GM10847 (cell line): ENCODE results near the gene RS1.

ENCODE experiments used
- POLR2A ChIP-seq: IDR thresholded peaks from 2 replicates; pipeline ENCODE4 v1.6.1; 2011; ENCODE audit not compliant: insufficient read length; ENCODE audit errors: extremely low read depth

The RS1 gene

DNA sequence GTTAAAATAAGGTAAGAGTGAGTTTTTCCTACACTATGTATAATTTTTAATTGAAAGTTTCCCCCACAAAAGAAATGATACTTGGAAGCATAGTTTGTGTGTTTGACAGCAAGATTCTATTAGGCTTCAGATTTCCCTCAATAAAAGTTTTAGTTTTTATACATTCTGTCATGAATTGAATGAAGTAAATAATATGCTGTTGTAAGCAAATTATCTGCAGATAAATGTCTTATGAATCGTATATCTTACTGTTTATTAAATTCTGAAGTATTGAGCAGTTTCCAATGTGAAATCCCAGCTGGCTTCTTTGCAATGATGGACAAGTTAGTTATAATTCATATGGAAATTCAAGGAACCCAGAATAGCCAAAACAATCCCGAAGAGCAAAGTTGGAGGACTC lies 33.5 kb downstream of the RS1 start:
- no peak for TF ChIP-seq POLR2A

DNA sequence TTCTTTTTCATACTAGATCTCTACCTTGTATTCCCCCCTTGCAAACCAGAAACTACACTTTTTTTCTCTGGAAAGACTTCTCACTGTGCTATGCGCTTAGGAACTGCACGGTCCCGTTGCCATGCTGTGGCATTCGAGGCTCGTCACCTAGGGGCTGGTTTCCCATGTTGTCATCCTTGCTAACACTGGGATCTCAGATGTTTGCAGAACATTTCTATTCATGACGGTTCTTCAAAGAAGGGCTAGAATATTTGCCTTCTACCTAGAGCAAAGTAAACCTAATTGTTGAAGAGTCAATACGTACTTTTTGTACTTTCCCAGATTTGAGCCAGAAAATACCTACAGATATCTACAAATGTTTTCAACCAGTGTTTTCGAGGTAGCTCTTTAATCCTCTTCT lies 41.0 kb downstream of the RS1 start:
- no peak for TF ChIP-seq POLR2A

DNA sequence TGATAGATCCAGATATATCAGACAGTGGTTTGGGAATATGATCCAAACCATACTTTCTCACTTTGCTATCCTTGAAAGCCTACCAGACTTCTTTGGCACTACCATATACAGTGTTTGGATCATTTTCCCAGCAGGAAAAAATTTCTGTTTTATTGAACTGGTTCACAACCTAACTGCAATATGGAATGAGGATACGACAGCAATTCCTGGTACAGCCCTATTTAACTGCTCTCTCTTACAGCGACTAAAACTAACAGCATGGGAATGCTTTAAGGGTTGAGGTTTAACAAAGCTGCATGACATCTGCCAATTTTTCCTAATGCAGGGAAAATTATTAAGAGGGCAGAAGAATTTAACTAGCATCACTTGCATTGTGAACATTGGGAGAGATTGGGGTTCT lies 47.3 kb downstream of the RS1 start:
- no peak for TF ChIP-seq POLR2A

DNA sequence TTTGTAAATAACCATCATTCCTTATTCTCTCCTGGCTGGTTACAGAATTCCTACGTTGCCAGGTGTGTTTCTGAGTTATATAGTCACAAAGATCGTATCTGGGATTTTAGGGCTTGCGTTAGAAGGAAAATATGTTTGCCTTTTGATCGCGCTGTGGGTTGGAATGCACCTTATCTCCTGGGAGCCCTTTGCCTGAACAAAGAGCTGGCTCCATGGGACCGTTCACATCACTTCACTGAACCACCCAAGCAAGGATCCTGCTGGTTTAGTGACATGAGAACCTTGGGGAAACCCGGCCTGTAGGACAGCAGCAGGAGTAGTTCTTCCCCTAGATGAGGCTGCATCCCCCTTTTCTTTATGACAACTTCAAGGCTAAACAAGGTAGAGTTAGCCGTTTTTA lies 51.6 kb downstream of the RS1 start:
- TF ChIP-seq POLR2A: no peak

- TF ChIP-seq POLR2A: no peak
Measured at GRCh38 chrX:18619288-18619687, 52.6 kb downstream of the RS1 start.

DNA sequence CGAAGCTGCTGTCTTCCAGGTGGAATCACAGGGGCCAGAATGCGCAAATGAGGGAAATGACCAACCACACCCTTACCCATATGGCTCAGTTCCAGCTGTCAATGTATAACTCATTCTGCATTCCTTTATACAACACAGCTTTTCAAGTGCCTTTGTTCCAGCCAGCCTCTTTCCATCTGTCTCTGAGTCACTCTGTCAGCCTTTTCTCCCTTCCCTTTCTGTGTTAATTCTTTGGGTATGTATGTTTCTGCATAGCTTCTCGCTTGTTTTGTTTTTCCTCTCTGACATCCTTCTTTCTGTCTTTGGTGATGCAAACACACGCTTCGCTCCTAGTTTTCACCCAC lies 54.5 kb downstream of the RS1 start:
- TF ChIP-seq POLR2A: no peak

DNA sequence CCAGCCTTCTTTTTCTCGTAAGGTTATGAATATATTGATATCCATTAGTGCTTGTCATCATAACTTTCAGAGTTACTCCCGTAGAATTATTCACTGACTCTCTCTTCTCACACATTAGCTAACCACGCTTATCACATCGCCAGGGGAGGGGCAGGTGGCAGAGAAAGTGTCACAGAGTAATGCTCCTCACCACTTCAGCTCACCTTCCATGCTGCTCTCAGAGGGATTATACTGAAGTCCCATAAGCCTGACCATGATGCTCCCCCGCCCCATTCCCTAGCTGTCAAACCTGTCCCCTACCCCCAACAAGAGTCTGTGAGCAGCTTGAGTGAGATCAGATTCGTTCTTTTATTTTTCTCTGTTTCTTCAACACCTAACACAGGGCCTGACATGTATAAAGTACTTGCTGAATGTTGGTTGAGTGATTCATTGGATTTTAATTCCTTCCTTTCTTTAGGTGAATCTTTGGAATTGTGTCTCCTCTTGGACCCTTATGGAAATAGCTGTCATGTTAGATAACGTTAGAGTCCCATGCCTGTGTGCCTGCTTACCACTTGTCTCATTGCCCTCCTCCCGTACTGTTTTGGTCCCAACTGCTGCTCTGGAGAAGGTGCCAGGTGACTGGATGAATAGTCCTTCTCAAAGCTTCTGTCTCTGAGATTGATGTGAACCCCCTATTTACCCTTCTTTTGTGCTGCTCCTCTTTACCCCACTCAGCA lies 55.1 kb downstream of the RS1 start:
- TF ChIP-seq POLR2A: no peak

DNA sequence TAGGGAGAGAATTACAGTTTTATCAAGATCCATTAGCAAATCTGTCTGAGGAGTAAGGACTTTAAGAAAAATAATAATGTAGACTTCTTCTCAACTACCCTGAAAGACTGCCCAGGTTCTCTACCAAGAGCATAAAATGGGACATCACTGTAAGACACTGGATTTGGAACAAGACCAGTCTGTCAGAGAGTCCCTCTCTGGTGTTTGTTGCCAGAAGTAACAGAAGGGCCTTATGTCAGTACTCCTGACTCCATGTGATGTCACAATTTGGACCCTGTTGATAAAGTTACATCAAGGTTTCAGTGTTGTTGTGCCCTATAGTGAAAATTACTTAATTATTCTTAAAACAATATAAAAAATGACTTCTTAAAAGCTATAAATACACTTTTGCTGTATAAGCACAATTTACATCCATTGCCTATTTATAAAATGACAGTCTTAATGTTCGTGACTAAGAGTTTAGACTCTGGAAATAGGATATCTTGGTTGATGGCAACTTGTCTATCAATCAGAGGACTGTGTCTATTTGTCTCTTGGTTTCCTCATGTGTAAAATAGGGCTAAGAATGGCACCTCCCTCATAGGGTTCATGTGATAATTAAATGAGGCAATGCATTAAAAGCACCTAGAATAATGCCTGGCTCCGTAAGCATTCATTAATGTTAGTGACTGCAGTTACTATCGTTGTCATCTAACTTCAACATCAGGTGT lies 57.8 kb downstream of the RS1 start:
- no peak for TF ChIP-seq POLR2A

- TF ChIP-seq POLR2A: no peak
Measured at GRCh38 chrX:18607966-18608365, 63.9 kb downstream of the RS1 start.

DNA sequence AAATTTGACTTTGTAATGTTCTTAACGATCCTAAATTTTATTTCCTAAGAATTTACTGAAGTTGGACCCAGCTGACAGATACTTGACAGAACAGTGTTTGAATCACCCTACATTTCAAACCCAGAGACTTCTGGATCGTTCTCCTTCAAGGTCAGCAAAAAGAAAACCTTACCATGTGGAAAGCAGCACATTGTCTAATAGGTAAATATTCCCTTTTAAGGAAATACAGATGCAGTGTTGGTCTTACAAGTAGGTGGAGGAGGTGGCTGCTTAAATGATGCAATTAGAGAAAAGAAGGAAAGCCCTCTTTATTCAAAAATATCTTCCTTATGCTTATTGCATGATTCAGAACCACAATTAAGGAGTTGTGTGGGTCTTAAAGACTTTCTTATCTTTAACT lies 73.5 kb downstream of the RS1 start:
- TF ChIP-seq POLR2A: no peak

GRCh38 chrX:18596096-18596495 lies 75.8 kb downstream of the RS1 start:
- no peak for TF ChIP-seq POLR2A

DNA sequence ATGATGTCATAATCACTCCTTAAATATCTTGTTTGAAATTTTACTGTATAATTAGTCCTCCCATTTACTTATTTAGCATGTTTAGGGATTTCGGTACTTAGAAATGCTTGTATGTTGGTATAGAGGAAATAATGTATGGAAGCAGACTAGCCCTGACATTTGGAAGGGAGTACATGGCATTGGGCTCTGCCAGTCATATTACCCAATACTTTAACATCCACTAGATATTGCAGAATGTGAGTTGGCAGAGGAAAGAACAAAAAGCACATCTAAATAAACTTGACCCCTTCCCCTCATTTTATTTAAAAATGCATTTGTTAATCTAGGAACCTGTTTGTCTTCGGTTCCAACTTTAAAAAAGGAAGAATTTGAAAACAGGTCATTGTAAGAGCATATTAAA lies 77.8 kb downstream of the RS1 start:
- no peak for TF ChIP-seq POLR2A

- no peak for TF ChIP-seq POLR2A
Measured at GRCh38 chrX:18591834-18592233, 80.1 kb downstream of the RS1 start.
